H7 (cell line): ENCODE data around the gene HSD17B4. TPM values are rescaled to one million over a fixed set of nuclear protein-coding genes. Genes with fewer than 3 reads are reported as not detected.
"Not testable (repeated sequence)": the region's sequence is repeated elsewhere in the genome, so short reads cannot be mapped to it uniquely, and the experiment has no call there.

ENCODE experiments used
- DNase-seq: peaks from one replicate; pipeline ENCODE4 v3.0.0; 2012
- H3K27me3 ChIP-seq: 2 replicates; pipeline ENCODE4 v1.6.0; 2011; ENCODE audit warnings: mild to moderate bottlenecking, low read length; ENCODE audit not compliant: control insufficient read depth, insufficient read depth
- H3K36me3 ChIP-seq: replicated peaks from 2 replicates; pipeline ENCODE4 v1.5.1; 2011; ENCODE audit warnings: low read length; ENCODE audit not compliant: control insufficient read depth, insufficient read depth
- H3K4me3 ChIP-seq: 2 replicates; pipeline ENCODE4 v1.5.1; 2011; ENCODE audit warnings: low read depth, mild to moderate bottlenecking, control low read depth, low read length, moderate library complexity; ENCODE audit not compliant: insufficient read depth
- total RNA-seq: library from RNA; depleted of rRNA; stranded (reverse); fragments of >200 nt; shearing (Covaris generic); gene quantifications from 2 replicates; pipeline ENCODE4 v1.2.3, GENCODE V29; 2014

The HSD17B4 gene
- total RNA-seq, 1 experiment from 2014 or later = 339 TPM

DNA sequence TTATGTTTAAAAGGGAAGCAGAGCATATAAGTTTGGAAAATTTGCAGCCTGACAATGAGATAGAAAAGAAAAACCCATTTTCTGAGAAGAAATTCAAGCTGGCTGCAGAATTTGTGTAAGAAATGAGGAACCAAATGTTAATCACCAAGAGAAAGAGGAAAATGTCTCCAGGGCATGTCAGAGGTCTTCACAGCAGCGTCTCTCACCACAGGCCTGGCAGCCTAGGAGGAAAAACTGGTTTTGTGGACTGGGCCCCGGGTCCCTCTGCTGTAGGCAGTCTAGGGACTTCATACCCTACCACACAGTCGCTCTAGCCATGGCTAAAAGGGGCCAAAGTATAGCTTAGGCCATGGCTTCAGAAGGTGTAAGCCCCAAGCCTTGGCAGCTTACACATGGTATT is 32.1 kb upstream of the HSD17B4 start:
- Histone ChIP-seq H3K4me3 (no peak overlapping the region), H3K27me3 (no peaks in the 10 kb centered on the region), H3K36me3 (no peaks in the 10 kb centered on the region)
- DNase-seq = no peak

DNA sequence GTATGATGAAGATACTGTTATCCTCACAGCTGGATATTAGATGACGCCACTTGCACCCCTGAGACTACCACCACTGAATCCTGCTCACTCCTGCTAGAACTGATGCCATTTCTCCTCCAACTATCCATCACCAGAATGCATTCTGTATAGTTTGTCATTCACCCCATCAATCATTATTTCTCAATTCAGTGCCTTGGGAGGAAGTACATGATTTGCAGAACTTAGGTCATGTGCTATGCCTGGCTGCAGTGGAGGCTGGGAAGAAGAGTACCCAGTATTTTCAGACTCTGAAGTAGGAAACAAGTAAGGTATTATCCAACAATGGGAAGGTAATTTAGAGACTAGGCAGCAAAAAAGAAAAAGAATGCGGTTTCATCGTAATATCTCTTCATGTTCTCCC is 26.2 kb upstream of the HSD17B4 start:
- H3K4me3 ChIP-seq = no peak overlapping the region
- H3K36me3 ChIP-seq = no peaks in the 10 kb centered on the region
- no peak for DNase-seq
- no peaks in the 10 kb centered on the region for H3K27me3 ChIP-seq

DNA sequence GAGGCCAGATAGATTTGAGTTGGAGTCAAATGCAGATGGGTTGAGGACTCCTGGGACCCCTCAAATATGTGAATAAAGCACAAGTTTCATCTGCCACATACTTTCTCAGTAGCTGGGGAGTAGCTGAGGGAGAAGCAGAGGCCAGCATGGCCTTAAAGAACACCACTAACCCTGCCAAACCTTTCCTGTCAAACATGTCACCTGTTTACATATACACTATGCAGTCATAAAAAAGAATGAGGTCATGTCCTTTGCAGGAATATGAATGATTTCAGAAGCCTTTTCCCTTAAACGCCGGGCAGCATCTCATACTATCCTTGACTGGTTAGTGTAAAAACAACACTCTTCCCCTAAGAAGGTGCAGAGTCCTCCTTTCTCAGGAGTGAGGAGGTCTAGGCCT is 25.2 kb upstream of the HSD17B4 start:
- no peak for DNase-seq
- no peak overlapping the region for H3K4me3 ChIP-seq
- H3K27me3 ChIP-seq = no peaks in the 10 kb centered on the region
- H3K36me3 ChIP-seq = no peaks in the 10 kb centered on the region

DNA sequence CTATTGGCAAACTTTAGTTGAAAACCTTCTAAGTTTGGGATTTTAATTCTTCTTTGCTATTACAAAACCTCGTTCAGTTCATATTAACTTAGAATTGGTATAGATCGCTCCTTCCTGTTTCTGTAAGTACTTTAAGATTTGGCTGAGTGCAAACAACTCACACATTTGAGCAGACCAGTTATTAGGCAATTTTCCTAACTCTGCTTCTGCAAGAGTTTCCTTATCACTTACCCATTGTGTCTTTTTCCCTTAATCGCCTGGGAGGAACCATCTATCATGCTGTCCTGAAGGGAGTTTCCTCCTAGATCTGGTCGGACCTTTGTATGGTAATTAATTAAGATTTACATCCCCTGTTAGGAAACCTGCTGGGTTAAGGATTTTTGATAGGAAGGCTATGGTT is 24.7 kb upstream of the HSD17B4 start:
- not testable (repeated sequence) for H3K27me3 ChIP-seq

DNA sequence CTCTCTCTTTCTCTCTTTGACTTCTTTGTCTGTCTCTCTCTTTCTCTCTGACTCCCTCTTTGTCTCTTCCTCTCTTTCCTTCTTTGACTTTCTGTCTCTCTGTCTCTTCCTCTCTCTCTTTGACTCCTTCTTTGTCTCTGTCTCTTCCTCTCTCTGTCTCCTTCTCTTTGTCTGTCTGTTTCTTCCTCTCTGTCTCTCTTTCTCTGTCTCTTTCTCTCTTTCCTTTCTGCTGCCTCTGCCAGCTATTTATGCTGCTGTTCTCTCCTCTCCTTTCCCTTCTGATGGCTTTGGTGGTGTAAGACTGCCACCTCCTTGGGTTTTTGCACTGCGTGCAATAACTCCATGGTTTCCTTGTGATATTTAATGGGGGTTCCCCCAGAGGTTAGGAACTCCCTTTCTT is 24.1 kb upstream of the HSD17B4 start:
- H3K36me3 ChIP-seq, H3K4me3 ChIP-seq, H3K27me3 ChIP-seq, DNase-seq: not testable (repeated sequence)

More for the DNA sequence above, 24.7 kb upstream of the HSD17B4 start:
- DNase-seq, H3K4me3 ChIP-seq, H3K36me3 ChIP-seq: not testable (repeated sequence)

DNA sequence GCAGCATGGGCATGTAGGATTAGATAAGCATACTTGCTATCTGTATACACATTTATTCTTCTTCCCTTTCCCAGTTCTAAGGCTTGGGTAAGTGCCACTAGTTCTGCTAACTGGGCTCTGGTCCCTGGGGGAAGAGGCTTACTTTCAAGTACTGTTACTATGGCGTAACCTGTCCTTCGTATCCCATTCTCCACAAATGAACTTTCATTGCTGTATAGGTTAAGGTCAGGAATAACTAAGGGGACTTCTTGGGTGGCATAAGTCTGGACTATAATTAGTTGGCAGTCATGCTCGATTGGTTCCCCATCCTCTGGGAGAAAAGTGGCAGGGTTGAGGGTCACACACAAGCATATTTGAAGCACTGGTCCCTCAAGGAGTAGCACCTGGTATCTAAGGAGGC is 23.7 kb upstream of the HSD17B4 start:
- not testable (repeated sequence) for H3K36me3 ChIP-seq, DNase-seq, H3K27me3 ChIP-seq, H3K4me3 ChIP-seq

DNA sequence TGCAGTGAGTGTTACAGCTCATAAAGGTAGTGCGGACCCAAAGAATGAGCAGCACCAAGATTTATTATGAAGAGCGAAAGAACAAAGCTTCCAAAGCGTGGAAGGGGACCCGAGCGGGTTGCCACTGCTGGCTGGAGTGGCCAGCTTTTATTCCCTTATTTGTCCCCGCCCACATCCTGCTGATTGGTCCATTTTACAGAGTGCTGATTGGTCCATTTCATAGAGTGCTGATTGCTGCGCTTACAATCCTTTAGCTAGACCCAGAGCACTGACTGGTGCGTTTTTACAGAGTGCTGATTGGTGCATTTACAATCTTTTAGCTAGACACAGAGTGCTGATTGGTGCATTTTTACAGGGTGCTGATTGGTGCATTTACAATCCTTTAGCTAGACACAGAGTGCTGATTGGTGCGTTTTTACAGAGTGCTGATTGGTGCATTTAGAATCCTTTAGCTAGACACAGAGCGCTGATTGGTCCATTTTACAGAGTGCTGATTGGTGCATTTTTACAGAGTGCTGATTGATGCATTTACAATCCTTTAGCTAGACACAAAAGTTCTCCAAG is 19.5 kb upstream of the HSD17B4 start:
- H3K4me3 ChIP-seq, H3K36me3 ChIP-seq, DNase-seq, H3K27me3 ChIP-seq: not testable (repeated sequence)

DNA sequence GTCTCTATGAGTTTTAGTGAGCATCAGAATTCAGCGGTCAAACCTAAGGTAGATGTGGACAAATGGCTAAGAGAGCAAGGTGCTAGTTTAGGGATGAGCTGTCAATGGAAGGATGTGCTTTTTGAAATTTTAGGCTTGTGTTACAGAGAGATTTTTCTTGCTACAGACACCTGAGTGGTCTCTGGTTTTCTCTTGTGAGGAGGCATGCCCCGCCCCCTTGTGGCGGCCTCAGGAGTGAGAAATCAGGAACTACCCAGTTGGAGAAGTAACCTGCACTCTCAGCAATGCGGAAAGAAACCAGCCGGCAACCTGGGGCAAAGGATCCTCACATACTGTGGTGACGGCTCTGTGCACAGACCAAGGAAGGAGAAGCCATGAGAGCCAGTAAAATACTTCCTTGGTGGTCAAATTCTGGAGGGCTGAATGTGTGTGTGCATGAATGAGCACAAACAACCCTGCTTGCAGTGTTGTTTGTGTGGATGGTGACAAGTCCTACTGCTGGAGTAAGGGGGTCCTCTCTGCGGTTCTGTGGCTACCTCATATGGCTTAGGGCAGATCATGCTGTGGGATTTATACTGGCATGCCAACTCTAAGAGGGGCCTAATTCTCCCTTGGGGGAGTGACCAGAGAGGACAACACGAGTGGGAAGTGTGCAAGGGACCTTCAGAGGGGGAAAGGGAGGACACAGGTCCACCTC is 16.7 kb upstream of the HSD17B4 start:
- no peak for DNase-seq
- H3K27me3 ChIP-seq = no peaks in the 10 kb centered on the region
- no peaks in the 10 kb centered on the region for H3K36me3 ChIP-seq
- H3K4me3 ChIP-seq = no peak overlapping the region

DNA sequence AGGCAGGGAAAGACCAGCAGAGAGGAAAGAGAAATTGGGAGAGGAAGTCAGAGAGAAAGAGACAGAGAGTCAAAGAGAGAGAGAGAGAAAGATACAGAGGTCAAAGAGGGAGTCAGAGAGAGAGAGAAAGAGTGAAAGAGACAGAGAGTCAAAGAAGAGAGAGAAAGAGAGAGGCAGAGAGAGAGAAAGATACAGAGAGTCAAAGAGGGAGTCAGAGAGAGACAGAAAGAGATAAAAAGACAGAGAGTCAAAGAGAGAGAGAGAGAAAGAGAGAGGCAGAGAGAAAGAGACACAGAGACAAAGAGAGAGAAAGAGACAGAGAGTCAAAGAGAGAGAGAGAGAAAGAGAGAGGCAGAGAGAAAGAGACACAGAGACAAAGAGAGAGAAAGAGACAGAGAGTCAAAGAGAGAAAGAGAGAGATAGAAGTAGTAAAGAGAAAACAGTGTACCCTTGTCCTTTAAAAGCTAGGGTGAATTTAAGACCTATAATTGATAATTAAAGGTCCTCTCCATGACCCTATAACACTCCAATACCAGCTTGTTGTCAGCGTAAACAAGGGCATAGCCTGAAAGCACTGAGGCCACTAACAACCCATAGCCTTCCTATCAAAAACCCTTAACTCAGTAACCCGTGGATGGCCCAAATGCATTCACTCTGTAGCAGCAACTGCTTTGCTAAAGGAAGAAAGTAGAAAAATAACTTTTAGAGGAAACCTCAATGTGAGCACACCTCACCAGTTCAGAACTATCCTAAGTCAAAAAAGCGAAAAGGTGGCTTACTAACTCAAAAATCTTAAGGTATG is 14.3 kb upstream of the HSD17B4 start:
- not testable (repeated sequence) for H3K27me3 ChIP-seq, DNase-seq, H3K4me3 ChIP-seq, H3K36me3 ChIP-seq

DNA sequence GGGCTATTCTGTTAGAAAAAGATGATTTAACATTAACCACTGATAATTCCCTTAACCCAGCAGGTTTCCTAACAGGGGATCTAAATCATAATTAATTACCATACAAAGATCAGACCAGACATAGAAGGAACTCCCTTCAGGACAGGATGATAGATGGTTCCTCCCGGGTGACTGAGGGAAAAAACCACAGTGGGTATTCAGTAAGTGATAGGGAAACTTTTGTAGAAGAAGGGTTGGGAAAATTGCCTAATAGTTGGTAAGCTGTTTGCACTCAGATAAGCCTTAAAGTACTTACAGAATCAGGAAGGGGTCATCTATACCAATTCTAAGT is 13.7 kb upstream of the HSD17B4 start:
- not testable (repeated sequence) for H3K4me3 ChIP-seq, DNase-seq, H3K36me3 ChIP-seq, H3K27me3 ChIP-seq

DNA sequence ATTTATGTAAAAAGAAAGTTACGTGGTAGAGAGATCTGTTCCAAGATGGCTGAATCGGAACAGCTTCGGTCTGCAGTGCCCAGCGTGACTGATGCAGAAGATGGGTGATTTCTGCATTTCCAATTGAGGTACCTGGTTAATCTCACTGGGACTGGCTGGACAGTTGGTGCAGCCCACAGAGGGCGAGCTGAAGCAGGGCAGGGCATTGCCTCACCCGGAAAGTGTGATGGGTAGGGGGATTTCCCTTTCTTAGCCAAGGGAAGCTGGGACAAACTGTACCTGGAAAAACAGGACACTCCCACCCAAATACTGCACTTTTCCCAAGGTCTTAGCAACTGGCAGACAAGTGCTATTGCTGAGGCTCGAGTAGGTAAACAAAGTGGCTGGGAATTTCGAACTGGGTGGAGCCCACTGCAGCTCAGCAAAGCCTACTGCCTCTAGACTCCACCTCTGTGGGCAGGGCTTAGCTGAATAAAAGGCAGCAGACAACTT is 13.1 kb upstream of the HSD17B4 start:
- Histone ChIP-seq H3K36me3 (no peaks in the 10 kb centered on the region), H3K27me3 (no peaks in the 10 kb centered on the region)
- DNase-seq = no peak

DNA sequence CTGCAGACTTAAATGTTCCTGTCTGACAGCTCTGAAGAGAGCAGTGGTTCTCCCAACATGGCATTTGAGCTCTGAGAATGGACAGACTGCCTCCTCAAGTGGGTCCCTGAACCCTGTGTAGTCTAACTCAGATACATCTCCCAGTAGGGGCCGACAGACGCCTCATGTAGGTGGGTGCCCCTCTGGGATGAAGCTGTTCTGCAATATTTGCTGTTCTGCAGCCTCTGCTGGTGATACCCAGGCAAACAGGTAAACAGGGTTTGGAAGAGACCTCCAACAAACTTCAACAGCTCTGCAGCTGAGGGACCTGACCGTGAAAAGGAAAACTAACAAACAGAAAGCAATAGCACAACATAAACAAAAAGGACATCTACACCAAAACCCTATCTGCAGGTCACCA is 12.7 kb upstream of the HSD17B4 start:
- H3K4me3 ChIP-seq, H3K27me3 ChIP-seq, H3K36me3 ChIP-seq, DNase-seq: not testable (repeated sequence)

More for the DNA sequence above, 13.1 kb upstream of the HSD17B4 start:
- no peak overlapping the region for H3K4me3 ChIP-seq

DNA sequence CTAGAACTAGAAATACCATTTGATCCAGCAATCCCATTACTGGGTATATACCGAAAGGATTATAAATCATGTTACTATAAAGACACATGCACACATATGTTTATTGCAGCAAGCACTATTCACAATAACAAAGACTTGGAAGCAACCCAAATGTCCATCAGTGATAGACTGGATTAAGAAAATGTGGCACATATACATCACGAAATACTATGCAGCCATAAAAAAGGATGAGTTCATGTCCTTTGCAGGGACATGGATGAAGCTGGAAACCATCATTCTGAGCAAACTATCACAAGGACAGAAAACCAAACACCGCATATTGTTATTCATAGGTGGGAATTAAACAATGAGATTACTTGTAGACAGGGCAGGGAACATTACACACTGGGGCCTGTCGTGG is 7.7 kb upstream of the HSD17B4 start:
- DNase-seq = not testable (repeated sequence)

DNA sequence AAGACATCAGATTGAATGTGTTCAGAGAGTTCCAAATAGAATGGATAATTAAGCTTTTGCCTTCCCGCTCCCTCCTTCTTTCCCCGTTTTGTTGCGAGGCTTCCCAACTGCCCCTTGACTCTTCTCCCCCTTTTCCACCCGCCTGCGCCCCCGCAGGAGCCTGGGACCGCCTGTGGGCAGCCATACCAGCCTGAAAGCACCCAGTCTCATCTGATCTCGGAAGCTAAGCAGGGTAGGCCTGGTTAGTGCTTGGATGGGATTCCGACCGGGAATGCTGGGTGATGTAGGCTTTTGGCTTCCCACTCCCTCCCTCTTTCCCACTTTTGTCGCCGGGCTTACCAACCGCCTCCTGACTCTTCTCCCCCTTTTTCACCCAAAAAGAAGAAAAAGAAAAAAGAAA is 6.8 kb upstream of the HSD17B4 start:
- peak; percentile 53 for DNase-seq
- Histone ChIP-seq H3K4me3 (no peak overlapping the region), H3K27me3 (no peaks in the 10 kb centered on the region), H3K36me3 (no peaks in the 10 kb centered on the region)

More for the DNA sequence above, 7.7 kb upstream of the HSD17B4 start:
- not testable (repeated sequence) for H3K36me3 ChIP-seq, H3K4me3 ChIP-seq, H3K27me3 ChIP-seq

DNA sequence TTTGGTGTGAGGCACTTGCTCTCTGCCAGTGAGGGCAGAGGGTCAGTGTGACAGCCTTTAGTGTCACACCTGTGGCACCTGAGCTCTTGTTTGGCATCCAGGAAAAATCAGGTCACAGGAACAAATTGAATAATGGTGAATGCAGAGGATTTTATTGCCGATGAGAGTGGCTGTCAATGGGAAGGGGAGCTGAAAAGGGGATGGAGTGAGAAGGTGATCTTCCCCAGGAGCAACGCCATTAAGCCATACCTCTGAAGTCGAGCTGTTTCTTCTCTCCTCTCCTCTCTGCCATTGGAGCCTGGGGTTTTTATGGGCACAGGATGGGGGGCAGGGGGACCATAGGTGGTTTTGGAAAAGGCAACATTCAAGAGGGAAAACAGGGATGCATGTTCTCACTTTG is 2.4 kb upstream of the HSD17B4 start:
- no peak overlapping the region for H3K4me3 ChIP-seq
- H3K36me3 ChIP-seq = no peaks in the 10 kb centered on the region
- no peaks in the 10 kb centered on the region for H3K27me3 ChIP-seq
- DNase-seq = no peak
